Esophagus squamous epithelium (tissue), 4 donors: Measurements from ENCODE around the gene TERB2.

Experiments
- CTCF ChIP-seq, 6 experiments: fragments of 450-650 bp in 4 of 6; fragments of 200-600 bp in 2 of 6; sonication (generic) in 2 of 6; IDR thresholded peaks; one replicate each; pipeline ENCODE4 v1.5.1; 2016 to 2019; ENCODE audit warnings: antibody characterized with exemption in 6 of 6, mild to moderate bottlenecking in 4 of 6, moderate library complexity in 4 of 6
- POLR2A ChIP-seq, 4 donors: fragments of 450-650 bp; IDR thresholded peaks; one replicate each; pipeline ENCODE4 v1.6.1; 2017; ENCODE audit warnings: antibody characterized with exemption in 4 of 4, mild to moderate bottlenecking in 4 of 4, moderate library complexity in 3 of 4

DNA sequence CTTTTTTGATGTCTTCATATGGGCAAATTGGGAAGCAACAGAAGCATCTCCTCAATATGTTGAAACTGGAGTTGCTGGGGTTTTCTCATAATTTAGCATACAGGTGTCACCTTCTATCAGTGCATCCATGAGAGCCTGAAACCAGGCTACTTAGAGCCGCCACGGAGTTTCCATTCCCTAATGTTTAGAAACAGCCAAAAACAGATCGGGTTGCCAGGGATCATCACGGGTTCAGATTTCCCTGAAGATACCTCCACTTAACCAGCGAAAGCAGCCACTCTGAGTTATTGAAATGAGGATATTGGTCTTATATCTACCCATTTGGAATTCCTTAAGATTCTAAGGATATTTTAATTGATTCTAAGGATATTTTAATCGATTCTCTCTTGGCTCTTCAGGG lies 14.5 kb downstream of the TERB2 start:
- TF ChIP-seq CTCF (IDR thresholded peaks at IDR 0.05) (no peak), POLR2A (IDR thresholded peaks at IDR 0.05) (no peak)
